Stimulated activated memory B cell treated with anti-CD40 and anti-IgM and Interleukin-4, amounts not matched to agents 10 μg/mL and 1 μg/mL and 100 μg/mL, for 72 hours (primary cell): ENCODE measurements around the gene IQCE.

ENCODE experiments used
- ATAC-seq: fragments of 150-1000 bp; cut with Tn5 transposase; 2 replicates; pipeline ENCODE4 v1.10.0; 2021
- H3K27ac Mint-ChIP-seq: one replicate; pipeline ENCODE4 v1.8.0; 2022; ENCODE audit warnings: mild to moderate bottlenecking, mixed read lengths
- H3K27me3 Mint-ChIP-seq: one replicate; pipeline ENCODE4 v1.8.0; 2022; ENCODE audit warnings: mixed read lengths
- H3K36me3 Mint-ChIP-seq: one replicate; pipeline ENCODE4 v1.8.0; 2022; ENCODE audit warnings: mixed read lengths
- H3K4me1 Mint-ChIP-seq: one replicate; pipeline ENCODE4 v1.8.0; 2022; ENCODE audit warnings: mixed read lengths
- H3K4me3 Mint-ChIP-seq: one replicate; pipeline ENCODE4 v1.8.0; 2022; ENCODE audit warnings: mild to moderate bottlenecking, moderate library complexity, mixed read lengths
- H3K9me3 Mint-ChIP-seq: one replicate; pipeline ENCODE4 v1.8.0; 2022; ENCODE audit warnings: mixed read lengths

The IQCE gene

GRCh38 chr7:2572101-2572842, 13.5 kb downstream of the IQCE start:
- H3K27ac Mint-ChIP-seq, result no peak overlapping the region
- no peak overlapping the region for H3K4me3 Mint-ChIP-seq
- H3K36me3 Mint-ChIP-seq, result peaks cover 29% of the 10 kb centered on the region
- H3K27me3 Mint-ChIP-seq, result no peaks in the 10 kb centered on the region
- H3K4me1 Mint-ChIP-seq, result peaks cover 14% of the 10 kb centered on the region
- no peak for ATAC-seq
- no peaks in the 10 kb centered on the region for H3K9me3 Mint-ChIP-seq

- no peaks in the 10 kb centered on the region for H3K27me3 Mint-ChIP-seq
- H3K36me3 Mint-ChIP-seq, result peaks cover 35% of the 10 kb centered on the region
Observed at GRCh38 chr7:2573761-2574160, 15.0 kb downstream of the IQCE start.

GRCh38 chr7:2575046-2575732, 16.4 kb downstream of the IQCE start:
- H3K4me3 Mint-ChIP-seq, result no peak overlapping the region
- H3K27ac Mint-ChIP-seq, result no peak overlapping the region
- ATAC-seq, result no peak
- no peaks in the 10 kb centered on the region for H3K9me3 Mint-ChIP-seq
- no peaks in the 10 kb centered on the region for H3K4me1 Mint-ChIP-seq
- H3K36me3 Mint-ChIP-seq, result peaks cover 44% of the 10 kb centered on the region
- no peaks in the 10 kb centered on the region for H3K27me3 Mint-ChIP-seq

More at GRCh38 chr7:2573761-2574160, 15.0 kb downstream of the IQCE start:
- H3K4me3 Mint-ChIP-seq, result no peak overlapping the region
- ATAC-seq, result no peak
- no peaks in the 10 kb centered on the region for H3K4me1 Mint-ChIP-seq
- H3K27ac Mint-ChIP-seq, result no peak overlapping the region
- no peaks in the 10 kb centered on the region for H3K9me3 Mint-ChIP-seq

GRCh38 chr7:2575733-2576340, 17.1 kb downstream of the IQCE start:
- Mint-ChIP-seq H3K4me3 (no peak overlapping the region), H3K27ac (no peak overlapping the region), H3K36me3 (peaks cover 44% of the 10 kb centered on the region), H3K9me3 (no peaks in the 10 kb centered on the region), H3K4me1 (no peaks in the 10 kb centered on the region), H3K27me3 (no peaks in the 10 kb centered on the region)
- no peak for ATAC-seq

GRCh38 chr7:2576742-2577491, 18.1 kb downstream of the IQCE start:
- ATAC-seq, result no peak
- Mint-ChIP-seq H3K9me3 (no peaks in the 10 kb centered on the region), H3K4me1 (no peaks in the 10 kb centered on the region), H3K27me3 (no peaks in the 10 kb centered on the region), H3K27ac (no peak overlapping the region), H3K4me3 (no peak overlapping the region), H3K36me3 (peaks cover 43% of the 10 kb centered on the region)

GRCh38 chr7:2577914-2578680, 19.3 kb downstream of the IQCE start:
- ATAC-seq, result no peak
- H3K4me1 Mint-ChIP-seq, result no peaks in the 10 kb centered on the region
- no peaks in the 10 kb centered on the region for H3K9me3 Mint-ChIP-seq
- no peak overlapping the region for H3K27ac Mint-ChIP-seq
- H3K27me3 Mint-ChIP-seq, result no peaks in the 10 kb centered on the region
- H3K4me3 Mint-ChIP-seq, result no peak overlapping the region
- peaks cover 38% of the 10 kb centered on the region for H3K36me3 Mint-ChIP-seq

- Mint-ChIP-seq H3K27ac (no peak overlapping the region), H3K4me1 (no peaks in the 10 kb centered on the region), H3K9me3 (no peaks in the 10 kb centered on the region), H3K4me3 (no peak overlapping the region), H3K36me3 (peaks cover 27% of the 10 kb centered on the region), H3K27me3 (no peaks in the 10 kb centered on the region)
- no peak for ATAC-seq
Observed at GRCh38 chr7:2580636-2581035, 21.9 kb downstream of the IQCE start.

DNA sequence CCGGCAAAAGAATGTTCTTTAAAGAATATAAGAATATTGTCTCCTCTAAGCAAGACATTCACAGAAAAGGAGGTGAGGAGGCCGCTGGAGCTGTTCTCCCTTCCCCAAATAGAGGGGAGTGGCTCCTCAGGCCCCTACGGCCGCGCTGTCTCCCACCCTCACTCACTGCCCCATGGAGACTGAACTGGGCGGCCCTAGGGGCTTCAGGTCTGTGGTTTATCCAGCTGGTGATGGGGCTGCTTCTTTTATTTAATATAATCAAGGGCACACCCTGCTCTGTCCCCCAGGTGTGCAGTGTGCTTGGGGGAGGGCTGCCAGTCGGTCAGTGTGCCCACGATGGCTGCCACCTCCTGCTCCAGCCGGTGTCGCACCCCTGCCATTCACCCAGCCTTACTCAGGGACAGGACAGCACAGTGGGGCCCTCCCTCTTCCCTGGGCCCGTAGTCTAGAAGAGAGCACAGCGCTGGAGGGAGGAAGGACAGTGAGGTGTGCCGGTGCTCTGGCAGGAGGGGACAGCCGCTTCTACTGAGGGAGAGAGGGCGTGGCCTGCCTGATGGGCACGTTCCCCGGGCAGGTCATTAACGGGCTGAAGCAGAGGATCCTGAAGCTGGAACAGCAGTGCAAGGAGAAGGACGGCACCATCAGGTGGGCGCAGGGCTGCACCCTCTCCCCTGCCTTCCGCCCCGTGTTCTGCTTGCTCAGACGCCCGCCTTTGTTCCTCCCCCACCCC, 23.4 kb downstream of the IQCE start:
- Mint-ChIP-seq H3K4me3 (no peak overlapping the region), H3K36me3 (peaks cover 36% of the 10 kb centered on the region), H3K9me3 (no peaks in the 10 kb centered on the region), H3K27me3 (no peaks in the 10 kb centered on the region), H3K4me1 (no peaks in the 10 kb centered on the region), H3K27ac (no peak overlapping the region)
- no peak for ATAC-seq

- peaks cover 34% of the 10 kb centered on the region for H3K36me3 Mint-ChIP-seq
- ATAC-seq, result no peak
- H3K27me3 Mint-ChIP-seq, result no peaks in the 10 kb centered on the region
- H3K9me3 Mint-ChIP-seq, result no peaks in the 10 kb centered on the region
- H3K27ac Mint-ChIP-seq, result no peak overlapping the region
- no peaks in the 10 kb centered on the region for H3K4me1 Mint-ChIP-seq
- no peak overlapping the region for H3K4me3 Mint-ChIP-seq
Observed at GRCh38 chr7:2583798-2584580, 25.2 kb downstream of the IQCE start.

DNA sequence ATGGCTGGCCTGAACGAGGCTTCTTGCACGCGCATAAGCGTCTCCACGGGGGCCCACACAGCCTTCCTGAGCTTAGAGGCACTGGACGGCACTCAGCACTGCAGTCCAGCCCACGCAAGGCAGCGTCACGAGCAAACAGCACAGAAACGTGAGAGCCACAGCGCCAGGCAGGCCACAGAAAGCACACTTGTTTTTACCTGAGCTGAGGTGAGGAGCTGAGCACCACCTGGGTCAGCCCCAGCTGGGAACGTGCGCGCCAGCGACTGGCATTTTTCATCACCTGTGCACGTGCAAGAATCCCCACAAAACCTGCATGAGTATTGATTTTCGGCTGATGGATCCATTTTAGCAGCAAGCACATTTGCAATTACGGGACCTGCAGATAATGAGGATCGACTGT, 26.7 kb downstream of the IQCE start:
- Mint-ChIP-seq H3K27ac (no peak overlapping the region), H3K4me1 (no peaks in the 10 kb centered on the region), H3K9me3 (no peaks in the 10 kb centered on the region), H3K36me3 (peaks cover 27% of the 10 kb centered on the region), H3K4me3 (no peak overlapping the region), H3K27me3 (no peaks in the 10 kb centered on the region)
- ATAC-seq, result no peak

DNA sequence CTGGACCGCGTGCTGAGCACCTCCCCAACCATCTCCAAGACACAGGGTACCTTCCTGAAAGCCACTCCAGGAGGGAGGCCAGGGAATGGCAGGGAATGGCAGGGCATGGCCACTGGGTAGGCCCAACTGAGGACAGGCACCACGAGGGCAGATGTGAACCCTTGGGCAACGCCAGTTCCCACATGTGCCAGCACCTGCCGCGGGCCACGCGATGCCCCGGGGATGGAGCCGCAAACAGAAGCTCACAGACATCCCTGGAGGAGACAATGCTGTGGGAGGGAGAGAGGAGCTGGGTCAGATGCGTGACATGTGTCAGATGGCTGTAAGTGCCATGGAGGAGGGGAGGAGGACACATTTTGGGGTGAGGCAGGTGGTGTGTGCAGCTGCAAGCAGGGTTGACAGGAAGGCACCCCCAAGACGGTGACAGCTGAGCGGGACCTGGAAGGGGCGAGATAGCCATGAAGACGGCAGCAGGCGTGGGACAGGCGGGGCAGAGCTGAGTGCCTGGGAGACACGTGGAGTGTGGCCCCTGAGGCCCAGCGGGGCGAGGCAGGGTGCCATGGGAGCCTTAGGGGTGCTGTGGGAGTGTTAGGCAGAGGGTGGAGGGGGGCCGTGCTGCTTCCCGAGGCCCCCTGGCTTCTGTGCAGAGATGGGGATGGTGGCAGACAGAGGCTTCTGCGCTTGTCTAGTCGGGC, 27.7 kb downstream of the IQCE start:
- H3K36me3 Mint-ChIP-seq, result peaks cover 27% of the 10 kb centered on the region
- H3K4me3 Mint-ChIP-seq, result no peak overlapping the region
- no peaks in the 10 kb centered on the region for H3K9me3 Mint-ChIP-seq
- no peak for ATAC-seq
- H3K27ac Mint-ChIP-seq, result no peak overlapping the region
- H3K27me3 Mint-ChIP-seq, result no peaks in the 10 kb centered on the region
- H3K4me1 Mint-ChIP-seq, result no peaks in the 10 kb centered on the region

DNA sequence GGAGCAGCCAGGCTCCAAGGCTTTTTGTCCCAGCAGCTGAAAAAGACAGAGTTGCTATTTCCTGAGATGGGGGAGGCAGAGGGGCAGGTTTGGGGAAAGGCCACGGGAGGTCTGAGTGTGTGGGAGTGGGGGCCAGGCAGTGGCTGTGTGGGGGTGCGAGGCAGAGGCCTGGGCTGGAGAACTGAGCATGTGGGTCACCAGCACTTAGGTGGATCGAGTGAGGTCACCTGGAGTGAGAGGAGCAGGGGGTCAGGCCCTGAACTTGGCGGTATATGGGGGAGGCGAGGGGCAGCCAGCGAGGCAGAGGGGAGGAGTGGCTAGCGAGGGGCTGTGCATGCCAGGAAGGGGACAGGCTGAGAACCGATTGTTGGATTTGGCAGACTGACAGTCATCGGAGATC, 28.4 kb downstream of the IQCE start:
- no peak overlapping the region for H3K4me3 Mint-ChIP-seq
- H3K27ac Mint-ChIP-seq, result no peak overlapping the region
- no peaks in the 10 kb centered on the region for H3K27me3 Mint-ChIP-seq
- H3K9me3 Mint-ChIP-seq, result no peaks in the 10 kb centered on the region
- ATAC-seq, result no peak
- no peaks in the 10 kb centered on the region for H3K4me1 Mint-ChIP-seq
- peaks cover 27% of the 10 kb centered on the region for H3K36me3 Mint-ChIP-seq

- no peaks in the 10 kb centered on the region for H3K27me3 Mint-ChIP-seq
- no peak overlapping the region for H3K4me3 Mint-ChIP-seq
- no peaks in the 10 kb centered on the region for H3K4me1 Mint-ChIP-seq
- no peaks in the 10 kb centered on the region for H3K9me3 Mint-ChIP-seq
- ATAC-seq, result no peak
- H3K36me3 Mint-ChIP-seq, result peaks cover 30% of the 10 kb centered on the region
- no peak overlapping the region for H3K27ac Mint-ChIP-seq
Observed at GRCh38 chr7:2587778-2588177, 29.0 kb downstream of the IQCE start.
